IPS-20b (cell line): ENCODE data around the gene BTBD17.

Experiments
- H3K27ac ChIP-seq: one replicate; pipeline ENCODE4 v1.5.1; 2013; ENCODE audit warnings: low read length
- H3K27me3 ChIP-seq: 2 replicates; pipeline ENCODE4 v1.6.1; 2013; ENCODE audit warnings: mild to moderate bottlenecking, low read length, inconsistent platforms; ENCODE audit not compliant: insufficient read depth
- H3K36me3 ChIP-seq: 2 replicates; pipeline ENCODE4 v1.6.1; 2013; ENCODE audit warnings: low read depth, mild to moderate bottlenecking, inconsistent platforms, low read length, moderate library complexity; ENCODE audit not compliant: insufficient read depth
- H3K4me1 ChIP-seq: 2 replicates; pipeline ENCODE4 v1.6.1; 2013; ENCODE audit warnings: mild to moderate bottlenecking, control low read depth, inconsistent platforms, low read length, moderate library complexity; ENCODE audit not compliant: insufficient read depth
- H3K4me3 ChIP-seq: 2 replicates; pipeline ENCODE4 v1.5.1; 2013; ENCODE audit warnings: mild to moderate bottlenecking, low read length, inconsistent platforms
- H3K9ac ChIP-seq: 2 replicates; pipeline ENCODE4 v1.6.1; 2013; ENCODE audit warnings: low read depth, mild to moderate bottlenecking, inconsistent platforms, low read length, moderate library complexity
- H3K9me3 ChIP-seq: 2 replicates; pipeline ENCODE4 v1.6.1; 2013; ENCODE audit warnings: mild to moderate bottlenecking, low read depth, low read length, inconsistent platforms; ENCODE audit not compliant: insufficient read depth

The BTBD17 gene

GRCh38 chr17:74385201-74385600, 23.5 kb upstream of the BTBD17 start:
- no peak overlapping the region for H3K4me3 ChIP-seq
- peaks cover 8% of the 10 kb centered on the region; the same call in 1 of the 2 replicates for H3K4me1 ChIP-seq
- no peak overlapping the region for H3K27ac ChIP-seq
- no peaks in the 10 kb centered on the region for H3K9me3 ChIP-seq
- no peaks in the 10 kb centered on the region for H3K27me3 ChIP-seq
- no peak overlapping the region for H3K9ac ChIP-seq
- H3K36me3 ChIP-seq: no peaks in the 10 kb centered on the region

DNA sequence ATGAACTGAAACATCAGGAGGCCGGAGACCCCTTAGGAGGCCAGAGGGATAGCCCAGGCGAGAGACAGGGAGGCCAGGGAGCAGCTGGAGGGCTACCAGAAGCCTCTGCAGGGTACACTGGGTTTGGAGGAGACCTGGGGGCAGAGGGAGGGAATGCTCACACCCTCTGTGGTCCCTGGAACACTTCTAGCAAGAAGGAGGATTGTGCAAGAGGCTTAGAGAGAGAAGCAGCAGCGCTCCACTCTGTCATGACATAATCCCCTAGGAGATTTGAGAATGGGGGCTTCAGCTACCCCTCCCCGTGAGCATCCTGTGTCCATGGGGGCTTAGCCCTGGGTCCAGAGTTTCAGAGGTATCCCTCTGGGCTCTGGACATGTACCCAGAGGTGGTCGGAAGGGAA, 21.5 kb upstream of the BTBD17 start:
- no peak overlapping the region for H3K27ac ChIP-seq
- H3K36me3 ChIP-seq: no peaks in the 10 kb centered on the region
- no peaks in the 10 kb centered on the region for H3K9me3 ChIP-seq
- H3K4me1 ChIP-seq: peaks cover 8% of the 10 kb centered on the region; the same call in 1 of the 2 replicates
- no peaks in the 10 kb centered on the region for H3K27me3 ChIP-seq
- H3K9ac ChIP-seq: no peak overlapping the region
- H3K4me3 ChIP-seq: no peak overlapping the region

GRCh38 chr17:74380959-74381808, 19.5 kb upstream of the BTBD17 start:
- Histone ChIP-seq H3K27me3 (no peaks in the 10 kb centered on the region), H3K9me3 (no peaks in the 10 kb centered on the region), H3K27ac (no peak overlapping the region), H3K36me3 (no peaks in the 10 kb centered on the region), H3K4me1 (no peaks in the 10 kb centered on the region), H3K4me3 (no peak overlapping the region), H3K9ac (no peak overlapping the region)

DNA sequence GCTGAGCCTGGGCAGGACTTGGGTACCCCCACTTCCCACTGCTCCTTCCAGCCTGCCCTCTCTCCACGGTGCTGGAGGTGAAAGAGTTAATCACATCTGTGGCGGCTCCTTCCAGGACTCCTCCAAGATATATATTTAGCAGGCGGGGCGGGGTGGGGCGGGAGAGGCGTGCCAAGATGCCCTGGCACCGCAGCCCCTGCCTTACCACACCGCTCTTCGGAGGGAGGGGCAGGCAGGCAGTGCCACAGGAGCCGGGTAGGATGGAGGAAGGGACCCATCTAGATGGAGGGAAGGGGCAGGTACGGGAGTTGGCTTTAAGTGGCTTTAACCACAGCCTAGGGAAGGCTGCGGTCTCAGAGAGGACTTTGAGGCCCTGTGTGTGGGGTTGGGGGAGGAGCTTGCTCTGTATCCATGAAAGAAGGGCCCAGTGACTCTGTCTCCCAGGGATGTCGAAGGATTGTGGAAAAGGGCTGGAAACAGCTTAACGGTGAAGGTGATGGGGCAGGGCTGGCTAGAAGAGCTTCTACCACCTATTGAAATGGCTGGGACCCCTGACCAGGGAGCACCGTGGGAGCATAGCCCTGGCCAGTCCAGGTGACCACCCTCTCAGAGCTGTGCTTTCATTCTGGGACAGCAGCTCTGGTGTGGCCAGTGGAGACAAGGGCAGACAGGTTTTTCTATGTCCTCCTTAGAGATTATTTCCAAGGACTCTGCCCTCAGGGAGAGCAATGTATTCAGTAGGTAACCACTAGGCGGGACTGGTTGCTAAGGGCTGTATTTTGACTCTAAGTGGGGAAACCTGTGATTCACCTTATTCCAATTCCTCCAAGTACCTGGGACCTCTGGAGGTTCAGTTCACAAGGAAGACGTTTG, 18.7 kb upstream of the BTBD17 start:
- no peaks in the 10 kb centered on the region for H3K36me3 ChIP-seq
- no peak overlapping the region for H3K9ac ChIP-seq
- H3K4me1 ChIP-seq: no peaks in the 10 kb centered on the region
- no peak overlapping the region for H3K27ac ChIP-seq
- H3K9me3 ChIP-seq: no peaks in the 10 kb centered on the region
- no peaks in the 10 kb centered on the region for H3K27me3 ChIP-seq
- no peak overlapping the region for H3K4me3 ChIP-seq

DNA sequence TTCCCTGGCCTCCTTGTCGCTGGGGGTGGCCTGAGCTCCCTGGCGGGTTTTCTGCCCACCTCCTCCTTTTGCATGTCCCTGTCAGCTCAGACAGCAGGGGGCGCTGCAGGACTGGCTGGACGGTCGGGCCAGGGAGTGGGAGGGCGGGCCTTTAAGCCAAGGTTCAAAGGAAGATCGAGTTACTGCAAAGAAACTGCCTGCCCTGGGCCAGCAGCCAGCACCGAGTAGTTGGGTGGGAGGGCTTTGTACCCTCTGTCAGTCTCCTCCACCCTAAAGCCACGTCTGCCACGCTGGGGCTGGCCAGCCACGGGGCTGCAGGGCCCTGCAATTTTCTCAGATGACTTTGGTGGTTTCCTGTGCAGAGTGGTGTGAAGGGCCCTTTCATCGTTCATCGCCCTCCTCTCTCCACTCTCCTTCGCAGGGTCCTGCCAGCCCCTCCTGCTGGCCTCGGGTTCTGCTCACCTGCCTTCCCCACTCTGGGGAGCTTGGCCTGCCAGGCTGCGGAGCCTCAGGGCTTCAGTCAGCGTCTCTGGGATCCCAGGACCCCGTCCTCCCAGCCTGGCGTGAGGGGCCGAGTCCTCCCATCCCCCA, 17.9 kb upstream of the BTBD17 start:
- Histone ChIP-seq H3K9ac (no peak overlapping the region), H3K4me3 (peak overlapping the region; percentile 35; the same call in 1 of the 2 replicates), H3K4me1 (no peaks in the 10 kb centered on the region), H3K27ac (no peak overlapping the region), H3K9me3 (no peaks in the 10 kb centered on the region), H3K36me3 (no peaks in the 10 kb centered on the region), H3K27me3 (no peaks in the 10 kb centered on the region)

GRCh38 chr17:74374858-74375257, 13.2 kb upstream of the BTBD17 start:
- Histone ChIP-seq H3K27ac (no peak overlapping the region), H3K36me3 (no peaks in the 10 kb centered on the region), H3K4me1 (no peaks in the 10 kb centered on the region), H3K27me3 (no peaks in the 10 kb centered on the region), H3K9ac (no peak overlapping the region), H3K9me3 (no peaks in the 10 kb centered on the region), H3K4me3 (no peak overlapping the region)

DNA sequence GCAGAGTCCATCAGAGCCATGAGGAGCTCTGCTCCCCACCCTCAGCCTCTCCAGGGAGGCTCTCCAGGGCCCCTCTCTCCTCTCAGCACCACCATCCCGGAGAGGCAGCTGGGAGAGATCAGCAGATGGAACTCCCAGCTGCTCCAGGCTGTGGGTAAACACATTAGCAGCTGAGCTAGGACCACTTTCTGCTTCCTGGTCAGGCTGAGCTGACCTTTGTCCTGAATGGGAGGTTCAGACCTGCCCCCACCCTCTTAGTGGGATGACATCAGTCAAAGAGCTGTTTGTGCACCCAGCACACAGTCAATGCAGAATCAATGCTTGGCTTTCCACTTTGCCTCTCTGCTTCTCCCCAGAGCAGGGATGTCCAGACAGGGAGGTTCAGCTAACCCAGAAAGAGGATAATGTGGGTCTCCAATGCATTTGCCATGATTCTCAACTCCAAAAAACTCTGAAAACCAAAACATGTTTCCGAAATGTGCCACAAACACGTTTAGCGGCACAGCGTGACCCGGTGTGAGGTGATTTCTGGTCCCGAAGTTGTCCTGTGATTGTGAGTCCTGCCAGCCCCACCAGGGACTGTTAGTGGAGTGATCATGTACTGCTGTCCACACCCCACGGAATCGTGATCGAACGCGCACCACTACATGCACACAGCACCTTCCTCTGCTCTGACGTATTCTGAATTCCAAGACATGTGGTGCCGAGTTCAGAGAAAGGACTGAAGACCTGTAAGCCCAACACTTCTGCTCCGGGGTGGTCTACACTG, 12.4 kb upstream of the BTBD17 start:
- peaks cover 5% of the 10 kb centered on the region; the same call in 1 of the 2 replicates for H3K27me3 ChIP-seq
- no peak overlapping the region for H3K9ac ChIP-seq
- no peaks in the 10 kb centered on the region for H3K36me3 ChIP-seq
- H3K9me3 ChIP-seq: no peaks in the 10 kb centered on the region
- H3K4me1 ChIP-seq: no peaks in the 10 kb centered on the region
- H3K27ac ChIP-seq: no peak overlapping the region
- no peak overlapping the region for H3K4me3 ChIP-seq

DNA sequence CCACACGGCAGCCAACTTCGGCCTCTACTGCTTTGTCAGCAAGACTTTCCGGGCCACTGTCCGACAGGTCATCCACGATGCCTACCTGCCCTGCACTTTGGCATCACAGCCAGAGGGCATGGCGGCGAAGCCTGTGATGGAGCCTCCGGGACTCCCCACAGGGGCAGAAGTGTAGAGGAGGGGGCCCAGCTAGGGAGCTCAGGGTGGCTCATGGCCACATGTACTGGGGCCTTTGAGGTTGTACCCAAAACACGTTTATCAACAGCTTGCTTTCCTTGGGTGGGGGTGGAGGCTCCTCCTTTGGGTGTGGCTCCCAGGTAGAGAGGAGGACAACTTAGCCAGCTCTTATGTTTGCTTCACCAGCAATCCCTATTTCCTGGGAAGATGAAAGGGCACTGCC, 10.8 kb upstream of the BTBD17 start:
- peaks cover 9% of the 10 kb centered on the region for H3K27me3 ChIP-seq
- H3K4me3 ChIP-seq: no peak overlapping the region
- peaks cover 3% of the 10 kb centered on the region; the same call in 1 of the 2 replicates for H3K4me1 ChIP-seq
- H3K27ac ChIP-seq: no peak overlapping the region
- H3K9ac ChIP-seq: no peak overlapping the region
- no peaks in the 10 kb centered on the region for H3K36me3 ChIP-seq
- H3K9me3 ChIP-seq: no peaks in the 10 kb centered on the region

DNA sequence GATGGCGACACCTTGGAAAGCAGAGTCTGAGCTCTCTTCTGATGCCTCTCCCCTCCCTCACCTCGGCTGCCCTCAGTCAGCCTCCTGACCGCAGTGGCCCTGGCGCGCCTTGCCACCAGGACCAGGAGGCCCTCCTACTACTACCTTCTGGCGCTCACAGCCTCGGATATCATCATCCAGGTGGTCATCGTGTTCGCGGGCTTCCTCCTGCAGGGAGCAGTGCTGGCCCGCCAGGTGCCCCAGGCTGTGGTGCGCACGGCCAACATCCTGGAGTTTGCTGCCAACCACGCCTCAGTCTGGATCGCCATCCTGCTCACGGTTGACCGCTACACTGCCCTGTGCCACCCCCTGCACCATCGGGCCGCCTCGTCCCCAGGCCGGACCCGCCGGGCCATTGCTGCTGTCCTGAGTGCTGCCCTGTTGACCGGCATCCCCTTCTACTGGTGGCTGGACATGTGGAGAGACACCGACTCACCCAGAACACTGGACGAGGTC, 10.0 kb upstream of the BTBD17 start:
- H3K4me1 ChIP-seq: peaks cover 3% of the 10 kb centered on the region; the same call in 1 of the 2 replicates
- no peak overlapping the region for H3K27ac ChIP-seq
- H3K9me3 ChIP-seq: no peaks in the 10 kb centered on the region
- H3K9ac ChIP-seq: no peak overlapping the region
- no peak overlapping the region for H3K4me3 ChIP-seq
- H3K27me3 ChIP-seq: peaks cover 12% of the 10 kb centered on the region
- H3K36me3 ChIP-seq: no peaks in the 10 kb centered on the region

GRCh38 chr17:74369665-74370490, 8.2 kb upstream of the BTBD17 start:
- Histone ChIP-seq H3K4me3 (no peak overlapping the region), H3K27me3 (peaks cover 12% of the 10 kb centered on the region), H3K36me3 (no peaks in the 10 kb centered on the region), H3K9me3 (no peaks in the 10 kb centered on the region), H3K4me1 (peaks cover 3% of the 10 kb centered on the region; the same call in 1 of the 2 replicates), H3K9ac (no peak overlapping the region), H3K27ac (no peak overlapping the region)
